AG09309 (cell line): ENCODE measurements around the gene SALL1.

ENCODE experiments used
- DNase-seq: peaks from one replicate; pipeline ENCODE4 v3.0.0-alpha.2; 2010; ENCODE audit warnings: low read depth
- H3K4me3 ChIP-seq: 2 replicates; pipeline ENCODE4 v1.5.1; 2011; ENCODE audit warnings: mild to moderate bottlenecking, low read depth, low read length, moderate library complexity; ENCODE audit not compliant: control insufficient read depth
- CTCF ChIP-seq: IDR thresholded peaks from 2 replicates; pipeline ENCODE4 v1.5.1; 2011; ENCODE audit warnings: mild to moderate bottlenecking, low read depth, low read length, inconsistent platforms; ENCODE audit not compliant: insufficient read depth, control insufficient read depth; ENCODE audit errors: missing control alignments

Gene SALL1

GRCh38 chr16:51131619-51132018, 19.5 kb downstream of the SALL1 start:
- TF ChIP-seq CTCF: no peak
- DNase-seq: no peak

GRCh38 chr16:51129105-51129504, 22.0 kb downstream of the SALL1 start:
- no peak for TF ChIP-seq CTCF
- DNase-seq: no peak
- no peak overlapping the region for H3K4me3 ChIP-seq

More at GRCh38 chr16:51131619-51132018, 19.5 kb downstream of the SALL1 start:
- no peak overlapping the region for H3K4me3 ChIP-seq

GRCh38 chr16:51125992-51126391, 25.1 kb downstream of the SALL1 start:
- no peak for DNase-seq
- H3K4me3 ChIP-seq: no peak overlapping the region
- no peak for TF ChIP-seq CTCF

- H3K4me3 ChIP-seq: no peak overlapping the region
- no peak for DNase-seq
- no peak for TF ChIP-seq CTCF
Measured at GRCh38 chr16:51124896-51125295, 26.2 kb downstream of the SALL1 start.

GRCh38 chr16:51121850-51122249, 29.2 kb downstream of the SALL1 start:
- DNase-seq: no peak
- H3K4me3 ChIP-seq: no peak overlapping the region
- TF ChIP-seq CTCF: no peak

DNA sequence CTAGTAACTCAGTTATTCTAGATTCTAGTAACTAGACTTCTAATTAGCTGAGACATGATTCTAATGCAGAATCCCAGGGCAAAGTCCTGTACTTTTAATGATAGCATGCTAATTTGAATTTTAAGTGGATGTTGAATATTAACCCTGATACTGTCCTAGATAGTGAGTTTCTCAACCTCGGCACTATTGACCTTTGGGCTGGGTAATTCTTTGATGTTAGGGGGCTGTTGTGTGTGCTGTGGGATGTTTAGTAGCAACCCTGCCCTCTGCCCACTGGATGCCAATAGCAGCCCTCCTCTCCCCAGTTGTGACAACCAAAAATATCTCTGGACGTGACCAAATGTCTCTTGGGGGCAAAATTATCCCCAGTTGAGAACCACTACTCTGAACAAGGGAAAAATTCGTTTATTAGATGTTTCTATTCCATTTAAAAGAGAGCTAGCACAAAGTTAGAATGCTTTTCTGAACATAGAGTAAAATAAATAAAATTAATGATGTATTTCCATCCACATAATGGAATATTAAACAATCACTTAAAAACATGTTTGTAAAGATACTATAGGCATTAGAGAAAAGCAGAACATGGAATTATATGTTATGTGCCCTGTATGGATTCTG, 30.2 kb downstream of the SALL1 start:
- H3K4me3 ChIP-seq: no peak overlapping the region
- TF ChIP-seq CTCF: no peak
- DNase-seq: no peak
